SK-MEL-5 (cell line): ENCODE data around the gene PAQR6. TPM values are rescaled to one million over a fixed set of nuclear protein-coding genes. Genes with fewer than 3 reads are reported as not detected.
A peak's percentile ranks its signal among the peaks of the same experiment; 100 is the strongest.

Experiments used
- DNase-seq: peaks from one replicate; pipeline ENCODE4 v3.0.0-alpha.2; 2016; ENCODE audit warnings: low read depth, low spot score
- in situ Hi-C: cut with HindIII; loops from 2 replicates; pipeline ENCODE4 v1.10.0; 2016; ENCODE audit warnings: low sequenced_read_pairs, high pct_unique_total_duplicates, low pct_unique_long_range_greater_than_20kb
- polyA plus RNA-seq, 2 experiments: library from polyadenylated mRNA; depleted of rRNA; stranded (reverse); fragments of >200 nt; gene quantifications; 2 replicates each; pipeline ENCODE4 v1.2.3, GENCODE V29; 2015
- total RNA-seq: library from RNA; depleted of rRNA; stranded (reverse); fragments of >200 nt; shearing (Covaris generic); gene quantifications from 2 replicates; pipeline ENCODE4 v1.2.3, GENCODE V29; 2014; rRNA removed

PAQR6 gene
- 0.13 and 0.32 TPM in 2 replicates for total RNA-seq
- 0.44 and 0.61 TPM in 2 replicates for polyA plus RNA-seq (2015; cell fraction: cytosol; rRNA removed)
- polyA plus RNA-seq (2015; cell fraction: nucleus; rRNA removed): 26.7 and 31.6 TPM in 2 replicates

- DNase-seq: peak; percentile 11
- in situ Hi-C loops: no loop called here
These were observed at the start of gene PAQR6 for GRCh38 chr1:156247460-156248322. PAQR6 (minus strand) TSS chr1:156248056; CDS start chr1:156246731, 1,325 bp downstream.

- in situ Hi-C loops: no loop called here
- DNase-seq: peak; percentile 88
These were observed 47.6 kb upstream of the PAQR6 start, which contains the start of gene GLMP for GRCh38 chr1:156295391-156295947. GLMP (minus strand) TSS chr1:156295679; CDS start chr1:156295645, 34 bp downstream.

- DNase-seq: no peak
- in situ Hi-C loops: no loop called here
These were observed 46.0 kb upstream of the PAQR6 start for GRCh38 chr1:156293895-156294294.

- in situ Hi-C loops: no loop called here
- DNase-seq: no peak
These were observed 45.2 kb upstream of the PAQR6 start for GRCh38 chr1:156293098-156293434.

- in situ Hi-C loops: no loop called here
These were observed 43.6 kb upstream of the PAQR6 start for GRCh38 chr1:156291226-156292061.

GRCh38 chr1:156289857-156290256 is 42.0 kb upstream of the PAQR6 start:
- in situ Hi-C loops: no loop called here
- no peak for DNase-seq

More at GRCh38 chr1:156291226-156292061, 43.6 kb upstream of the PAQR6 start:
- peak; percentile 91 for DNase-seq

GRCh38 chr1:156286061-156286460 is 38.2 kb upstream of the PAQR6 start:
- no peak for DNase-seq
- in situ Hi-C loops: no loop called here

GRCh38 chr1:156285437-156285836 is 37.6 kb upstream of the PAQR6 start:
- in situ Hi-C loops: no loop called here
- no peak for DNase-seq

GRCh38 chr1:156284757-156285156 is 36.9 kb upstream of the PAQR6 start:
- in situ Hi-C loops: no loop called here
- no peak for DNase-seq

GRCh38 chr1:156284112-156284511 is 36.3 kb upstream of the PAQR6 start, which contains the start of gene TMEM79:
TMEM79 (plus strand) TSS chr1:156284325; CDS start chr1:156285227, 902 bp downstream.
- DNase-seq: no peak
- in situ Hi-C loops: no loop called here

GRCh38 chr1:156283521-156283920 is 35.7 kb upstream of the PAQR6 start:
- no peak for DNase-seq
- in situ Hi-C loops: no loop called here

GRCh38 chr1:156282479-156283222 is 34.8 kb upstream of the PAQR6 start, which contains the start of gene SMG5:
SMG5 (minus strand) TSS chr1:156282825; CDS start chr1:156282680, 145 bp downstream.
- peak; percentile 98 for DNase-seq
- in situ Hi-C loops: no loop called here

GRCh38 chr1:156281693-156282478 is 34.0 kb upstream of the PAQR6 start:
- in situ Hi-C loops: no loop called here
- peak; percentile 52 for DNase-seq

- in situ Hi-C loops: no loop called here
- peak; percentile 40 for DNase-seq
These were observed 33.4 kb upstream of the PAQR6 start for GRCh38 chr1:156281281-156281680.

GRCh38 chr1:156279837-156280236 is 32.0 kb upstream of the PAQR6 start:
- no peak for DNase-seq
- in situ Hi-C loops: no loop called here

GRCh38 chr1:156276966-156277381 is 29.1 kb upstream of the PAQR6 start:
- in situ Hi-C loops: no loop called here
- no peak for DNase-seq
